LNCaP clone FGC (cell line): ENCODE results near the gene RGS3.
A peak's percentile ranks its signal among the peaks of the same experiment; 100 is the strongest.

Experiments used
- DNase-seq: peaks from one replicate; pipeline ENCODE4 v3.0.0-alpha.2; 2011; ENCODE audit warnings: low read depth
- H3K4me3 ChIP-seq: 2 replicates; pipeline ENCODE4 v1.5.1; 2011; ENCODE audit warnings: mild to moderate bottlenecking, low read depth, low read length, control low read depth
- CTCF ChIP-seq: IDR thresholded peaks from 2 replicates; pipeline ENCODE4 v1.5.1; 2012; ENCODE audit warnings: mild to moderate bottlenecking; ENCODE audit not compliant: control insufficient read depth, insufficient read depth; ENCODE audit errors: extremely low read depth

Gene RGS3

GRCh38 chr9:113579283-113580040 lies 115.9 kb downstream of the RGS3 start:
- no peak for TF ChIP-seq CTCF
- H3K4me3 ChIP-seq: no peak overlapping the region
- DNase-seq: no peak

- TF ChIP-seq CTCF: 0 out of 2 replicates have a peak, but pooled peaks have one; percentile 16
- peak overlapping the region; percentile 43 for H3K4me3 ChIP-seq
- DNase-seq: peak; percentile 96
Measured at GRCh38 chr9:113580041-113580953, 116.8 kb downstream of the RGS3 start.

- TF ChIP-seq CTCF: no peak
- no peak for DNase-seq
- H3K4me3 ChIP-seq: peak overlapping the region; percentile 43
Measured at GRCh38 chr9:113580954-113581311, 117.4 kb downstream of the RGS3 start.

- TF ChIP-seq CTCF: no peak
- DNase-seq: no peak
- H3K4me3 ChIP-seq: no peak overlapping the region
Measured at GRCh38 chr9:113581865-113582697, 118.6 kb downstream of the RGS3 start.

GRCh38 chr9:113582698-113583200 lies 119.2 kb downstream of the RGS3 start:
- TF ChIP-seq CTCF: no peak
- DNase-seq: no peak
- no peak overlapping the region for H3K4me3 ChIP-seq
